ENCODE data around the gene GRM4.

GRCh38 chr6:34157236-34157830 lies 11.4 kb upstream of the GRM4 start:
- no peak for TF ChIP-seq CTCF (IDR thresholded peaks at IDR 0.05)
- TF ChIP-seq POLR2A (IDR thresholded peaks at IDR 0.05): no peak

Measured in ovary (tissue), 3 donors.